GM12874 (cell line): ENCODE results near the gene PSMD9.
A peak's percentile ranks its signal among the peaks of the same experiment; 100 is the strongest.

ENCODE experiments used
- TF ChIP-seq, protein P1 (sequence below): IDR thresholded peaks from 2 replicates; pipeline ENCODE4 v1.5.1; 2011; ENCODE audit warnings: low read depth, mild to moderate bottlenecking, control low read depth, low read length, moderate library complexity; ENCODE audit not compliant: insufficient read depth

Gene PSMD9

DNA sequence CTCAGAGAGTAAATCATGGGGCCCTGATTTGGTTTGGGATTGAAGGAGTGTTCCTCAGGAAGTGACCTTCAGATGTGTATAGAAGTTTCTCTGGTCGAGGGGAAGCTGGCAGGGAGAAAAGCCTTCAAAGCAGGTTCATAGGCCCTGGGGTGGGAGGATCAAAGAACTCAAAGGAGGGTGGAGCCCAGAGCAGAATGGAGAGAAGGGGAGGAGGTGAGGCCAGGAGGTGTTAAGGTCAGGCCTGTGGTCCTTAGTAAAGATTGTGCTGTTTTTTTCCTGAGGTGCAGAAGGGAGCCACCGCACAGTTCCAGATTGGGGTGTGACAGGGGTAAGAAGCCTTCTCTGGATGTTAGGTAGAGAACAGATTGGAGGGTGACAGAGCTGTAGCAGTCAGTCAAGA, 20.1 kb downstream of the PSMD9 start:
- TF ChIP-seq, protein P1, sequence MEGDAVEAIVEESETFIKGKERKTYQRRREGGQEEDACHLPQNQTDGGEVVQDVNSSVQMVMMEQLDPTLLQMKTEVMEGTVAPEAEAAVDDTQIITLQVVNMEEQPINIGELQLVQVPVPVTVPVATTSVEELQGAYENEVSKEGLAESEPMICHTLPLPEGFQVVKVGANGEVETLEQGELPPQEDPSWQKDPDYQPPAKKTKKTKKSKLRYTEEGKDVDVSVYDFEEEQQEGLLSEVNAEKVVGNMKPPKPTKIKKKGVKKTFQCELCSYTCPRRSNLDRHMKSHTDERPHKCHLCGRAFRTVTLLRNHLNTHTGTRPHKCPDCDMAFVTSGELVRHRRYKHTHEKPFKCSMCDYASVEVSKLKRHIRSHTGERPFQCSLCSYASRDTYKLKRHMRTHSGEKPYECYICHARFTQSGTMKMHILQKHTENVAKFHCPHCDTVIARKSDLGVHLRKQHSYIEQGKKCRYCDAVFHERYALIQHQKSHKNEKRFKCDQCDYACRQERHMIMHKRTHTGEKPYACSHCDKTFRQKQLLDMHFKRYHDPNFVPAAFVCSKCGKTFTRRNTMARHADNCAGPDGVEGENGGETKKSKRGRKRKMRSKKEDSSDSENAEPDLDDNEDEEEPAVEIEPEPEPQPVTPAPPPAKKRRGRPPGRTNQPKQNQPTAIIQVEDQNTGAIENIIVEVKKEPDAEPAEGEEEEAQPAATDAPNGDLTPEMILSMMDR, result no peak

DNA sequence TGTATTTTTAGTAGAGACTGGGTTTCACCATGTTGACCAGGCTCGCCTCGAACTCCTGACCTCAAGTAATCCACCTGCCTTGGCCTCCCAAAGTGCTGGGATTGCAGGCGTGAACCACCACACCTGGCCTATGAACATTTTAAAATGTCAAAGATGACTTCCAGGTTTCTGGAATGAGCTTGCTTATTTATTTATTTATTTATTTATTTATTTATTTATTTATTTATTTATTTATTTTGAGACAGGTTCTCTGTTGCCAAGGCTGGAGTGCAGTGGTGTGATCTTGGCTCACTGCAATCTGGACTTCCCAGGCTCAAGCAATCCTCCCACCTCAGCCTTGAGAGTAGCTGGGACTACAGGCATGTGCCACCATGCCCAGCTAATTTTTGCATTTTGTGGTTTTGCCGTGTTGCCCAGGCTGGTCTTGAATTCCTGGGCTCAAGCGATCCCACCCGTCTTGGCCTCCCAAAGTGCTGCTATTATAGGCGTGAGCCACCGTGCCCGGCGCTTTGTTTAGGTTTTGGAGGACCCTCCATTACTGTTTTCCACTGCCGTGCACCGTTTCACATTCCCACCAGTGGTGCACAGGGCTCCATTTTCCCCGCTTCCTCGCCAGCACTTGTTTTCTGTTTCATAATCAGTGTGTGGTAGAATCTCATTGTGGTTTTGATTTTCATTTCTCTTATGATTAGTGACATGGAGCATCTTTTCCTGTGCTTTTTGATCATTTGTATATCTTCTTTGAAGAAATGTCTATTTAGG, 23.4 kb downstream of the PSMD9 start:
- TF ChIP-seq, protein P1, result no peak

DNA sequence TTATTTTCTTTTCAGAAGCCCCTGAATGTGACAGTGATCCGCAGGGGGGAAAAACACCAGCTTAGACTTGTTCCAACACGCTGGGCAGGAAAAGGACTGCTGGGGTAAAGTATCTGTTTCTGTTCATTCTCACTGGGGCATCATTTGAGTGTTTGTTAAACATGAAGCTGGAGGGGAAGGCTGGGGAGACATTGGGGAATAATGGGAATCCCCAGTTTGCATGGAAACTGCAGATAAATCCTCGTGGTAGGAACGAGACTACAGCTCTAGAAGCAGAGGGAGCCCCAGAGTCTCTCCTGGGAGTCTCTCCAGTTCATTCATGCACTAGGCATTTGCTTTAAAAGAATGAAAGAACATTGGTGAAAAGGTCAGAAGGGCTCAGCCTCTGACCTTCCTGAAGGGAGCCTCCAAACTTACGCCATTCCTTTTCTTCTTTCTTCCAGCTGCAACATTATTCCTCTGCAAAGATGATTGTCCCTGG, 27.3 kb downstream of the PSMD9 start:
- TF ChIP-seq, protein P1, result no peak

DNA sequence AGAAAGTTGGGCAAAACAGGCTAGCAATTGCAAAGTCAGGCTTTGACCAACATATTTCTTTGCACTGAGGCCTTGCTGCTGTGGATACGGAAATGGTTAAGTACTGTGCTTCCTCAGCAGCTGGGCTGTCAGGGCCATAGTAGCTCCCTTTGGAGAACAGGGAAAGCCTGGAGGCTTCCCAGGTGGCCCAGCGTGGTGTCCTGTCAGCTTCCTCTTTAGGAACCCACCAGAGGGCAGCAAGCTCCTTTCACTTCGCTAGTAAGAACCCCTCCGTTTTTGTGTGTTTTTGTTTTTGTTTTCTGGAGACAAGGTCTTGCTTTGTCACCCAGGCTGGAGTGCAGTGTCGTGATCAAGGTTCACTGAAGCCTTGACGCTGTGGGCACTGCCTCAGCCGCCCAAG, 28.1 kb downstream of the PSMD9 start:
- TF ChIP-seq, protein P1, result peak; percentile 47; the same call in 1 of the 2 replicates

DNA sequence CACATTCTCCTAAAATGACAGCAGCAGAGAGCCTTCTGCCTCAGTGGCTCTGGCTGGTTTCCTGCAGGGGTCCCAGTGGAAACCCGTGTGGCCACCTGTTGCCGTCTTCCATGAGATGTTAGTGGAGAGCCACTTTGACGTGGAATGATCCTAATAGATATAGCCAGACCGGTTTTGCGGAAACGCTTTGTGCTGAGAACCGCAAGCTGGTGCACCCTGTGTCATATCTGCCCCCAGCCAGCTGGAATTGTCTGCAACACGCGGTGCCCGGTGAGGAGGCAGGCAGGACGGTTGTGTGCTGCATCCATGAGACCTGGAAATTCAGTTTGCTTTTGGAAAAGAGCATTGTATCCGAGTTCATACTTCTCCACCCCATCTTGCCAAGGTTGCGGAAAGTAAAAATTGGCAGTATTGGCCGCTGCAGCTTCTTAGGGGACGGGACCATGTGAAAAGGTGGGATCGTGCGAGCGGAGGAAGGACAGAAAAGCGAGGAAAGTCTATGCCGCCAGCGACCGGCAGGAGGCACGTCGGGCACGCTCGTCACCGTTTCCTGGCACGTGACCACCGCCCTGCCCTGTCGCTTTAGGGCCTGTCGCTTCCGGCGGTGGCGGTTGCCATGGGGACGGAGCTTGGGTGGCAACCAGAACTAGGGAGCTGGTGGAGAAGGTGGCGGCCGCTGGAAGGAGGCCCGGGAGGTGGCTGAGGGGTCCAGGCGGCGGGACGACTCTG, 29.5 kb downstream of the PSMD9 start, which contains the start of gene CFAP251:
Gene CFAP251, plus strand, starts transcription at position 643 of the 729 bp plus-strand sequence. CDS start 2,714 bp downstream, outside the sequence.
- TF ChIP-seq, protein P1, result peak; percentile 30

GRCh38 chr12:121918679-121919038, 30.1 kb downstream of the PSMD9 start:
- TF ChIP-seq, protein P1, result no peak

DNA sequence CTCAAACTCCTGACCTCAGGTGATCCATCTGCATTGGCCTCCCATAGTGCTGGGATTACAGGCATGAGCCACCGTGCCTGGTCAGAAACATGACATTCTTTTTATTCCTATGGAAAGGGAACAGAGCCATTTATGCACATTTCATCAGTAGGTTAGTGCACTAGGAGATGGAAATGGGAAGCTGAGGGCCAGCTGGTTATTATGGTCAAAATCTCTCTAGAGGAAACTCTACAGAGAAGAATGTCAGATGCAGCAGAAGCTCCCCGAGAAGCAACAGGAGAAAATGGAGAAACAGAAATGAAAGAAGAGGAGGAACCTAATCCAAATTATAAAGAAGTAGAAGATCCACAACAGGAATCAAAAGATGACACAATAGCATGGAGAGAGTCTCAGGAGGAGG, 32.5 kb downstream of the PSMD9 start:
- TF ChIP-seq, protein P1, result no peak
